GM18861 (cell line): ENCODE data around the gene IMPG1.

Experiments
- ATAC-seq: cut with Tn5 transposase; IDR thresholded peaks from one replicate; pipeline ENCODE4 v1.9.1; 2021; ENCODE audit not compliant: unreplicated experiment

Gene IMPG1, protein sequence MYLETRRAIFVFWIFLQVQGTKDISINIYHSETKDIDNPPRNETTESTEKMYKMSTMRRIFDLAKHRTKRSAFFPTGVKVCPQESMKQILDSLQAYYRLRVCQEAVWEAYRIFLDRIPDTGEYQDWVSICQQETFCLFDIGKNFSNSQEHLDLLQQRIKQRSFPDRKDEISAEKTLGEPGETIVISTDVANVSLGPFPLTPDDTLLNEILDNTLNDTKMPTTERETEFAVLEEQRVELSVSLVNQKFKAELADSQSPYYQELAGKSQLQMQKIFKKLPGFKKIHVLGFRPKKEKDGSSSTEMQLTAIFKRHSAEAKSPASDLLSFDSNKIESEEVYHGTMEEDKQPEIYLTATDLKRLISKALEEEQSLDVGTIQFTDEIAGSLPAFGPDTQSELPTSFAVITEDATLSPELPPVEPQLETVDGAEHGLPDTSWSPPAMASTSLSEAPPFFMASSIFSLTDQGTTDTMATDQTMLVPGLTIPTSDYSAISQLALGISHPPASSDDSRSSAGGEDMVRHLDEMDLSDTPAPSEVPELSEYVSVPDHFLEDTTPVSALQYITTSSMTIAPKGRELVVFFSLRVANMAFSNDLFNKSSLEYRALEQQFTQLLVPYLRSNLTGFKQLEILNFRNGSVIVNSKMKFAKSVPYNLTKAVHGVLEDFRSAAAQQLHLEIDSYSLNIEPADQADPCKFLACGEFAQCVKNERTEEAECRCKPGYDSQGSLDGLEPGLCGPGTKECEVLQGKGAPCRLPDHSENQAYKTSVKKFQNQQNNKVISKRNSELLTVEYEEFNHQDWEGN

DNA sequence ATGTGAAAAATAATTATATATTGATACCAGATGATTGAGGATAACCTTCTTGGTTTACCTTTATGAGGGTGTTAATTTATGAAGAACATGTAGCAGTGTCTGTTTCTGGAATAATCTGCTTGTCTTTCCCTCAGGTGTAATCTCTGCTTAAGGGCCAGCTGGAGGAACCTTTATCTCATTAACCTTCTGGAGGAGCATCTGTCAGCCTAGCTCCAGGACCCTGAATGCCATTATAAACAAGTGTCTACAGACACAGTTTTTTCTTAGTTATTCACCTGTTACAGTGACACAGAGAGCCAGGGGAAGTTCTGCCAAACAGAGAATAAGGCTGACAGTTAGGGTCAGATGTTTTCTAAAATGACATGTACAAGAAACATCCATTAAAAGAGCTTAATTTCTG, at the start of gene IMPG1:
Gene IMPG1 (minus strand): TSS at position 101 of the 400 bp plus-strand sequence. CDS start 174 bp downstream, outside the sequence.
- no peak for ATAC-seq

DNA sequence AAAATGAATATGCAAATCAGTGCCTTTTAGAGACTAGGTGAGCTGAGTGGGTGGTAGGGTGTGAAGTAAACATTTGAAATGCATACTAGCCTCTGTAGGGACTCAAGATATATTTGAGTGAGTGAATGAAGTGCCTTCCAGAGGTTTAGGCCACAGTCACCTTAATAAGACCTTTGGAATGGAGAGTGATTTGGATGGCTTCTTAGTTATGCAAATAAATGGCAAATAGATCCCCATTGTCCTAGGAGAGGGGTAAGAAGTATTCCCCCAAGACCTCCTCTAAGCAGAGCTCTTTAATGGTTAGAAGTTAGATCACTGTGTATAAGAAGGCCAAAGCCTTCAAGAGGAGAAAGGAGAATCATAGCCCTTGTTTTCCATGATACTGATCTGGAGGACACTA, 47.8 kb upstream of the IMPG1 start:
- ATAC-seq, result no peak

DNA sequence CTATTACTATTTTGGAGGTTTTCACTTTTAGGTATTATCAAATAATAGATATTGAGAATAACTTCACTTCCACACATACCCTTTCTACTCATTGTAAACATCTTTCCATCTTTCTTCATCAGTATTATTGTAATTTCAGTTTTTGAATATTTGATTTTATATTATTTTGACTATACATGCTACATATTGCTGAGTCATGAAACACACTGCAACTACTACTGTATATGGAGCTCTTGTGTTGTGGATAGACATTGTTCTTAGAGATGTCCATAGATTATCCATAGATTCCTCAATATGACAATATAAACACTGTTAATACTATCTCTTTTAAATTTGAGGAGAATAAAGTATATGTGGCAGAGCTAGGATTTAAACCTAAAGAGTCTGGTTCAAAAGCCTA, 819 bp upstream of the IMPG1 start:
- no peak for ATAC-seq

DNA sequence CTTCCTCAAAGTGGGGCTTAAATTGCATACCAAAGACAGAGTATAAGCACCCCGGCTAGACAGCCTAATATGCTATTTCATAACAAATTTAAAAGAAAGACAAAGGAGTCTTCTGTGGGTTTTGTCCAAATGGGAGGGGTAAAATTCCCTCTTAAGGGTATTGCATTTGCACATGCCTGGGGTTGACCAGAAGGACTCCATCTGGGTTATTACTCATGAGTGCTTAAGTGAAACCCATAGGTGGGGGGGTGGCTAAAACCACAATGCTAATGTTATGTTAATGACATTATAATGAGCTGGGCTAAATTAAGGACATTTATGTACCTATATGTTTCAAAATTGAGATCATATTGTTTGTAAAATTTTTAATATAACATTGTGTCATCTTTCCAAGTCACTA, 15.0 kb downstream of the IMPG1 start:
- ATAC-seq, result no peak

DNA sequence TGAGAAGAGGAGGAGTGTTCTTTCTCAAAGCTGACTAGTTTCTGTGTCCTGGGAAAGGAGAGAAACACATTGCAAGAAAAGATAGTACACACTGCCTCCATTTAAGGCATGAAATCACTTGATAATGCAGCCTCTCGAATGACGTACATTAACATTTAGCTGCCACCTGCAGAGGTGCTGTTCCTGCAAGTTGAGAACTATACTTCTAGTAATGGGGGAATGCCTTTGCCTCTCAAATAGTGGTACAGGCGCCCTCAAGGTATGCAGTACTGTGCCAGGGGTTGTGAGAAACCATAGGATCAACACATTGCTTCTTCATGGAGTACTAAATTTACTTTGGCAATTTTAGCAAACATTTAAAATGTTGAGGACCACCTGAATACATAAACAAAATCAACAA, 20.1 kb downstream of the IMPG1 start:
- no peak for ATAC-seq

DNA sequence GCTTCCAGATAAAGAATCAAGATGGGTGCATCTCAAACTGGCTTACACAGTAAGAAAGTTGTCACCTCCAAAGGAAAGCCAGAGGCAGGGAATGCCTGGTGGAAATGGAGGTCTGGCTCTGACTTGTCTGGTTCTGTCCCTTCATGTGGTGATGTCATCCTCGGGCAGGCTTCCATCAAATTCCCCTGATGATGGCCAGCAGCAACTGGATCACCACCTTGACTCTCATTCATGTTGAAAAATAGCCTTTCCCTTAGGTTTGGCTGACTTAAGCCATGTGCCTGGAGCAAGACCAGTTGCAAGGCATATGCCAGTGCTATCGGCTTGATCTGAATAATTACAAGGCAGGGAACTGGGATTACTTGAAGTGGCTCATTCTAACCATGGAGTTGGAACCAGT, 28.8 kb downstream of the IMPG1 start:
- ATAC-seq, result no peak

DNA sequence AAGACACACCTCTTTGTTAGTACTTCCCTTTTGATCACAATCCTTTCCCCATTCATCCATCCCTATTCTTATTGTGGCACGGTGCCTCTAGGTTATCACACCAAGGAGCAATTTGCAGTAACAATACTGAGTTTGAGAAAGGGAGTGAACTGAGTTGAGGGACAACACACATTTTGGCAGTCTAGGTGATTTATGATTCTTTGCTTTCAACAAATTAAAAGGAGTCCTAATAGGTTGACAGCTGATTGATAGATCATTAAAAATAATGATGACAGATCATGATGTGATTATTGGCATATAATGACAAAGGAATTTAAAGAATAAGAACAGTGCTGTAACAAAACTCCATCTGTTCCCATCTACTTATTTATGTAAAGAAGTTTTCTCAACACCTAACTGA, 36.7 kb downstream of the IMPG1 start:
- no peak for ATAC-seq

DNA sequence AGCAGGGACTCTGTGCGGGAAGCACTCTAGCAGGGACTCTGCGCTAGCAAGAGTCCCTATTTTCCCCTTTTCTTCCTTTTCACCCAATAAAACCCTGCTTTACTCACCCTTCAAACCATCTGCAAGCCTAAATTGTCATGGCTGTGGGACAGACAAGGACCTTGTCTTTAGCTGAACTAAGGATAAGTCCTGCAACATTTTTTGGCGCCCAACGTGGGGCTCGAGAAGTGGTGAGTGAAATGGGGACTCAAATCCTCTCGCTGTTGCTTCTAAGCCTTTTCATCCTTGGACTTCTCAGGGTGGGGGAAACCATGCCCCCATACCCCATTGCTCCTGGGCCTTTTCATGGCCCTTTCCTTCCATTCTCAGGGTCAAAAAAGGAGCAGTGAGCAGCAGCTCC, 46.4 kb downstream of the IMPG1 start:
- ATAC-seq, result no peak

DNA sequence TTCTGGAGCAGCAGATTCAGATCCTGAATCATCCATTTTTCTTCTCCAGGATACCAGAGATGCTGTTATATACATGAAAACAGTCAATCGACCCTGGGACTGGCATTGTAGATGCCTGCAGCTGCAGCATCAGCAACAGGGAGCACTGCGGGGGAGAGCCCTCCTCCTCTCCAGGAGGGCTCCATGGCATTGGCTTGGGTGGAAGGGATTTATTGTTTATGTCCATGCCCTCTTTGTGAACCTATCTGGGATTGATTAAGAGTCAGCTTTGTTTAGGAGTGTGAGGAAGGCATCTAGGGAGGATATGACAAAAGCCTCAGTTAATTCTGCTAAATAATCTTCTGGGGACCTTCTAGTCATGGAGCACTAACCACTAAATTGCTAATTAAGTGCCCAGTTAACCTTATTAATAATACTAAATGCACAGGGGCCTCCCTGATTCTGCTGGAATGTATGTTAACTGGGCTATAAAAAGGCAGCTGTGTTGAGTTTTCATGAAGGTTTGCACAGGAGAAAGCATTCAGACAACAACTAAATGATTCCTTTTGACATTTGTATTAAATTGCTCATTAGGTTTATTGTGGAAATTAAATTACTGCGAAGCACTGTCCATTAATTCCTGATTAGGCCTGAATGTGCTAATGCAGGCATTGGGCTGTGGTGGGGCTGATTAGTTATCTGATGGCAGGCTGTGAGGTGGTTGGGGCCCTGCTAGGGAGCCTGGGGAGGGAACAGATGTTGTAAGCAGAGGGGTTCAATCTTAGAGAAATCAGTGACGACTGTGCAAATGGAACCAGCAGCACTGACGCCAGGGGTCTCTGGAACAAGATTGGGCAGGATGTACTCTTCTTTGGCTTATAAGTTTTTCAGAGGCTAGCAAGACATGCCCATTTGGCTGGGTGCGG, 57.6 kb downstream of the IMPG1 start:
- ATAC-seq, result no peak

DNA sequence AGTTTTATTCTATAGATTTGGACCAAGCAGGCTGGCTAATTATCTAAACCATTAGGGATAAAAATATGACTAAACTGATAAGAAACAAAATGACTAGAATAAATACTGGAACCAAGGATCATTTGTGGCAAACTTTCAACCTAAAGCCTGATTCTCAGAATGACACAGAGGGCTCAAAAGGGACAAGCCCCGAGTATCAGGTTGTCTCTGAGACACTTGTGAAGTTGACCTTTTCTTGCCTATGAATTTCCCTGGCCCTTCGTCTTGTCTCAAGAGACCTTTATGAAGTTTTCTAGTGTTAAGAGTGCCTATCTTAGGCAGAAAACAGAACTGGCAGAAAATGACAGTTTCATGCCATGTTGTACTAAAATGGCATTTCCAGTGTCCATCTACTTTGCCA, 68.3 kb downstream of the IMPG1 start:
- peak; percentile 68 for ATAC-seq

DNA sequence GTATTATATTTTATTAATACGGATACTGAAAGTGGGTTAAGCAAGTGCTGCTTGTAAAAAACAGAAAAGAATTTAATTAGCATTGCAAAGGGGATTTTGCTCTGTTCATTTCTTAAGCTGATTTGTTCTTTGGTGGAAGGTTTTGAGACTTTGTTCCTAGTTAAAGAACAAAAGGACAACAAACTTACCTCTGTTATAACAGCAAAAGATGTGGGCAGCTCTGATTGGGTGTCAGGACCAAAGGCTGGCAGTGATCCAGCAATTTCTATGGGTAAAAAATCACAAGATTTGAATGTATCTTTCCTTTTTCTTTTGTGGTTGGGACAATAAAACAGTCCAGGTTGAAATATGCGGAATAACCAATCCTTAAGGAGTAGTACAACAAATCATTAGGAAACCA, 68.8 kb downstream of the IMPG1 start:
- no peak for ATAC-seq

DNA sequence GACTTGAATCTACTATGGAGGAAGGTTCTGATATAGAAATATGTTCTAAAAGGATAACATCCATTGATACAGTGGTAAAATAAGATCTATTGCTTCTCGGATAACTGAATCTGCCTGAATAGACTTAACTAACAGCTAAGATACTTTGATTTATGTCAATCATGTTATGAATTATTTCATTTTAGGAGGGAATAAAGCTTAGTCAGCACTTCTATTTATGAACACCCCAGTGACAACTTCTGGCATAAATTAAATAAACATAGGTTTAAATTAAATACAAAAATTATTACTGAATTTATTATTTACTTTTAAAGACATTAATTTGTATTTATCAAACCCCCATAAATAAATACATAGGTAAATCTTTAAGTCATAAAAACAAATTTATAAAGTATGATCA, 69.3 kb downstream of the IMPG1 start:
- no peak for ATAC-seq

DNA sequence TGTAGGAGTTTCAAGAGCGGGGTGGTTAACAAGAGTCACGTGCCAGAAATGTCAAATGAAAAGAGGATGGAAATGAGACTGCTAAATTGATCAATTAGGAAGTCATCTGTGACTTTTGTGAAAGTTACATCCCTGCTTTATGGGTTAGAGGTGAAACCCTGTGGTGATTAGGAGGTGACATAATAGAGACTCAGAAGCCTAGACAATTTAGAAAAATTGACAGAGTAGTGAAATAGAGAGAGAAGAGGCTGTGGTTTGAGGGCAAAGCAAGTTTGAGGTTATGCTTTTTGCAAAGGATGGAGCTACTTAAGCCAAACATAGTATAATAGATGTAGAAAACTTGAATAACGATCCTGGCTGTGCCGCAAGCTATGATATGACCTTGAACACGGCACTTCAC, 71.8 kb downstream of the IMPG1 start:
- ATAC-seq, result no peak

DNA sequence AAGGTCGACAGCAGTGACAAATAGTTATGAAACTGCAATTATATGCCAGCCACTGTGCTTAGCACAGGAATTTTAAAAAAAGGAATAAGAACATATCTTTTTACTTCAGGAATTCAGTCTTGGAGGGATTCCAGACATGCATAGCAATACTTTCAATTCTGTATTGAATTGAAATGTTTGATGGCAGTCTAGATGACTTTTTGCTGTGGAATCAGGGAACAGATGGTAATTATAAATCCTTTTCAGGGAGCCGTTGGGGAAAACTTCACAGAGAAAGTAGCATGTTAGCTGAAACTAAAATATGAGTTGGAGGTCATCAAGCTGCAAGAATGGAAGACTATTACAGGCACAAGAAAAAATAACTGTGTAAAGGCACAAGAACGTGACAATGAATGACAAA, 74.8 kb downstream of the IMPG1 start:
- no peak for ATAC-seq

DNA sequence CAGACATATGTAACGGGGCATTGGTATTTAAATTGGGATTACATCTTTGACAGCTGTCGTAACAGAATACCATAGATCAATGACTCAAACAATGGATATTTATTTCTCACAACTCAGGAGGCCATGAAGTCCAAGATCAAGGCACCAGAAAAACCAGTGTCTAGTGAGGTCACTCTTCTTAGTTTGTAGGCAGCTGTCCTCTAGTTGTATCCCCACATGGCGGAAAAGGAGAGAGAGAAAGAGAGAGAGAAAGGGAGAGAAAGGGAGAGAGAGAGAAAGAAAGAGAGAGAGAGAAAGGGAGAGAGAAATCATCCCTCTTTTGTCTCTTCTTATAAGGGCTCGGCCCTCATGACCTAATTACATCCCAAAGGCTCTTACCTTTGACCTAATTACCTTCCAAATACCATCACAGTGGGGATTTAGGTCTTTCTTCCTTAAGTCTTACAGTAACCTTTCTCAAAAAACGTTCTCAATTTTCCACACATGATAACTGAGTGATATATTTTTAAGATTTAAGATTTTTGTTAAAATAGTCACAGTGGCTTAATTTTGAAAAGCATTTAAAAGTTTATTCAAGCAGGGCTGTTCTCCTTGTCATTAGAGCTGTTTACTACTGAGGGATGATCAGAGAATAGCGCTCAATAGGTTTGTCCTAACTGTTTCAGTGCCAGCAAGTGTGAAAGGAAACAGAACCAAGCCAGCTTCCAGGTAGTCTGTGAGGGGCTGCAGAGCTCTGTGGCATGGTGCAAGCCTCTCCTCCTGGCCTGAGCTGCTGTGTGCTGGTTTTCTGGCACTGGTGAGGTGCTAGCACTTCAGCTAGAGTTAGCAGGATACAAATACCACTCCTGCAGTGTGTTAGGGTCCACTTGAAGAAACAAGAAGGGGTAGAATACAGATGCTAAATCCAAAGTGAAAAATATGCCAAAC, 79.0 kb downstream of the IMPG1 start:
- ATAC-seq, result no peak

DNA sequence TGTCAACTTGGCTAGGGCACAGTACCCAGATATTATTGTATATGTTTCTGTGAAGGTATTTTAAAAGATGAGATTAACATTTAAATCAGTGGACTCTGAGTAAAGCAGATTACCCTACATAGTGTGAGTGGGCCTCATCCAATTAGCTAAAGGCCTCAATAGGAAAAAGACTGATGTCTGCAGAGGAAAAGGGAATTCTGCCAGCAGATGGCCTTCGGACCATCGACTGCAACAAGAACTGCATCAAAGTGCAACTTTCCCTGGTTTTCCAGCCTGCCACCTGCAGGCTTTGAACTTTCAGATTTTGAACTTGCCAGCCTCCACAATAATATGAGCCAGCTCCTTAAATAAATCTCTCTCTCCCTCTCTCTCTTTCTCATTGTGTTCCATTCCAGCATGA, 80.5 kb downstream of the IMPG1 start:
- ATAC-seq, result no peak

DNA sequence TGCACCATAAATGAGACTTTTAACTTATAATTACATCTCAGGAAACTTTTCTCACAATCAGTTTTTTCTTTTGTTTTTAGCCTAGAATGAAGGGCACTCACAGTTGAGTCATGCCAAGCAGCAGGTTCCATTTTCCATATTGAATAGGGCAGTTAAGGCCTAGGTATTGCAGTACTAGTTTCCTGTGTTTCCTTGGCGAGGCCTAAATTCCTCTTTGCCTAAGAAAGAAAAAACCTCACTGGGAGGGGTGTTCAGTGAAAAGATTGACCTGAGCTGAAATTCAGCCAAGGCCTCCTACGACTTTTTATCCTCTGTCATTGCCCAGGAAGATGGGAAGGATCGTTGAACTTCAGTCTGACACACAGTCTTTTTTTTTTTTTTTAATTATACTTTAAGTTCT, 85.5 kb downstream of the IMPG1 start:
- no peak for ATAC-seq

DNA sequence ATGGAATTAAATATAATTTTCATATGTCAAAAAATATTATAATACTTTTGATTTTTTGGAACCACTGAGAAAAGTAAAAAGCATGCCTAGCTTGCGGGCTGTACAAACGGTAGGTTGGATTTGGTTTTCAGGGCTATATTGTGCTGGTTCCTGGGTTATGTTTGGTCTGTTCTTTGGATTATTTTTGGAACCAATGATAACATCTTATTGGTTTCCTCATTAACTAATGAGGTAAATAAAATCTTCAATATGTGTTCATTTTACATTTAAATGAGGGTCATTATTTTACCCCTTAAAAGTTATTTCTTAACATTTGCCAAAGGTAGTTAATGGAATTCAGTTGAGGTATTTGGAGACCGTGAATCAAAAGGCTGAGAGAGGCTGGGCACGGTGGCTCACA, 96.6 kb downstream of the IMPG1 start:
- no peak for ATAC-seq

DNA sequence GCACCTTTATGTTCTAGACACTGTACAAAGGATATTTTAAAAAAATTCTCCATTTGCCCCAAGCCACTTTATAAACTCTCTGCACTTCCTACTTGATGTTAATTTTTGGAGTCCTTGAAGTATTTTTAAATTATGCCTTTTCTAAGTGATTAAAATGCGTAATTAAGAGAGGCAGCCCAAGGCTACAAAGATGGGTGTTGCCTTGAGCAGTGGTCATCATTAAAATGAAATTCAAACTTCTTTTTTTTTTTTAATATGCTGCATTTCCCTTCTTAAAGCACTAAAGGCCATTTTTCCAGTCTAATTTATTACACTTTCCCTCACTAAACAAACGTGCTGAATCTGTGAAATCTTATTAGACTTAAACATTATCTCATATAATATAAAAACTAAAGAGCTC, 102.4 kb downstream of the IMPG1 start:
- ATAC-seq, result no peak

DNA sequence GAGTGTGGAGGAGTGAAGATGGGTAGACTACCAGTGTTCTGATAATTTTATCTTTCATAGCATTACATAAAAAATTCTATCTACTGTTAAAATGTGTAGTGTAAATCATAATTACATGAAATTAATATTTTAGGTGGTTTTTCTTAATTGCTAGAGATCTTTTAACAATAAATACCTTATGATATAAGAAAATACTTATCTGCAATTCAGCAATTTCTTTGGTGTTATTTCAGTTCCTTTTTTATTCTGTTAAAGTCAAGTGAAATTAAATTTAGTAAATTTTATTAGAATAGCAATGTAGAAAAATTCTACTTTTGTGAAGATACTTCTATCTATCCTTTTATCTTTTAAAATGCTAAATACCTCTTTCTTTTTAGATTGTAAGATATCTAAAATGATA, 104.3 kb downstream of the IMPG1 start:
- no peak for ATAC-seq
